NCI-H2196 (cell line): ENCODE data around the gene MTO1.
"Not testable (repeated sequence)": the region's sequence is repeated elsewhere in the genome, so short reads cannot be mapped to it uniquely, and the experiment has no call there.

ENCODE experiments used
- DNase-seq: peaks from one replicate; lab custom pipeline; 2025; ENCODE audit not compliant: unreplicated experiment; lab: John Stamatoyannopoulos, UW

MTO1 gene

DNA sequence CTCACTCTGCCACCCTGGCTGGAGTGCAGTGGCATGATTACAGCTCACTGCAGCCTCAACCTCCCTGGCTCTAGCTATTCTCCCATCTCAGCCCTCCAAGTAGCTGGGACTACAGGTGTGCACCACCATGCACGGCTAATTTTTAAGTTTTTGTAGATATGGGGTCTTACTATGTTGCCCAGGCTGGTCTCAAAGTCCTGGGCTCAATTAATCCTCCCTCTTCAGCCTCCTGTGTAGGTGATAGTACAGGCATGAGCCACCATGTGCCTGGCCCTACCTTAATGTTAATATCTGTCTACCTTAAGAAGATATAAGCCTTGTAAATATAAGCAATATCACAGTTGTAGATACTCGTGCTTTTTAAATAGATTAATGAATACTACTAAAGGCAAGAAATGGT is 42.6 kb downstream of the MTO1 start:
- DNase-seq = no peak

DNA sequence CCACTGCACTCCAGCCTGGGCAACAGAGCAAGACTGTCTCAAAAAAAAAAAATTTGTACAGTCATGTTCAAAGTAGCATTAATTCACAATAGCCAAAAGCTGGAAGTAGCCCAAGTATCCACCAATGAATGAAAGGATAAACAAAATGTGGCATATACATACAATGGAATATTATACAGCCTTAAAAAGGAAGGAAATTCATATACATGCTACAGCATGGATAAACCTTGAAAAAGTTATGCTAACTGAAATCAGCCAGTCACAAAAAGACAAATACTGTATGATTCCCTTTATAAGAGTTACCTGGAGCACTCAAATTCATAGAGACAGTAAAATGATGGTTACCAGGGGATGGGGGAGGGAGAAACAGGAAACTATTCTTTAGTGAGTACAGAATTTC is 43.6 kb downstream of the MTO1 start:
- DNase-seq = no peak

DNA sequence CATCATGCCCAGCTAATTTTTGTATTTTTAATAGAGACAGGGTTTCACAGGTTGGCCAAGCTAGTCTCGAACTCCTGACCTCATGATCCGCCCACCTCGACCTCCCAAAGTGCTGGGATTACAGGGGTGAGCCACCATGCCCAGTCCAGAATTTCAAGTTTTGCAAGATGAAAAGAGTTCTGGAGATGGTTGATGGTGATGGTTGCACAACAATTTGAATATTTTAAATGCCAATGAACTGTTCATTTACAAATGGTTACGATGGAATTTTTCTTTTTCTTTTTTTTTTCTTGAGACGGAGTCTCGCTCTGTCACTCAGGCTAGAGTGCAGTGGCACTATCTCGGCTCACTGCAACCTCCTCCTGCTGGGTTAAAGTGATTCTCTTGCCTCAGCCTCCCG is 44.2 kb downstream of the MTO1 start:
- not testable (repeated sequence) for DNase-seq

DNA sequence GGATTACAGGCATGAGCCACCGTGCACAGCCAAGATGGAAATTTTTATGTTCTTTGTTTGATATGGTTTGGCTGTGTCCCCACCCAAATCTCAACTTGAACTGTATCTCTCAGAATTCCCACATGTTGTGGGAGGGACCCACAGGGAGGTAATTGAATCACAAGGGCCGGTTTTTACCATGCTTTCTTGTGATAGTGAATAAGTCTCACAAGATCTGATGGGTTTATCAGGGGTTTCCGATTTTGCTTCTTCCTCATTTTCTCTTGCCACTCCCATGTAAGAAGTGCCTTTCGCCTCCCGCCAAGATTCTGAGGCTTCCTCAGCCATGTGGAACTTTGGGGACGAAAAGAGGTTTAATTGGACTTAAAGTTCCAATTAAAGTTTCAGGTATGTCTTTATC is 44.7 kb downstream of the MTO1 start:
- DNase-seq = no peak

DNA sequence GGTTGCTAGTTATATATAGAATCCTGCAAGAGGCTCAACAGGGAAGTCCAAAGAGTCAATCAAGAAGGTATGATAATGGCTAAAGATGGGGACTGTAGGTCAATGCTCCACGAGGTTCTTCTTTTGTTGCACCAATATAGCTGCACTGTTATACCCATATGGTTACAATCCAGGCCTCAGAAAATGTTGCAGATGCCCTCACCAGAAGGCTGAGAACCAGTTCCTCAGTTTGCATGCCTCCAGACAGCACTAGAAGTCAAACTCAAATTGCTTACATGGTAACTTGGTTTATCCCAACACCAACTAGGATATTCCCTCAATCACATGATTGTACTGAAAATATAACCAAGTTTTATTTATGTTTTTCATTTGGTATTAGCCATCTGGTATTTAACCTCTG is 47.2 kb downstream of the MTO1 start:
- DNase-seq = no peak

DNA sequence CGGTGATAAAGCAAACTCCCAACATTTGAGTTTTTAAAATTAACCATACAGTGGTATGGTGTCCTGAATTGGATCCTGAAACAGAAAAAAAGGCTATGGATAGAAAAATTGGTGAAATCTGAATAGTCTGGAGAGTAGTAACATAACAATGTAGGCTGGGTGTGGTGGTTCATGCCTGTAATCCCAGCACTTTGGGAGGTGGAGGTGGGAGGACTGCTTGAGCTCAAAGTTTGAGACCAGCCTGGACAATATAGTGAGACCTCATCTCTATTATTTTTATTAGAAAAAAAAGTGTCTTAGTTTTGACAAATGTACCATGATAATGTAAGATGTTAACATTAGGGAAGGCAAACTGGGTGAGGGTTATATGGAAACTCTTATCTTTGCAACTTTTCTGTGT is 48.3 kb downstream of the MTO1 start:
- no peak for DNase-seq

DNA sequence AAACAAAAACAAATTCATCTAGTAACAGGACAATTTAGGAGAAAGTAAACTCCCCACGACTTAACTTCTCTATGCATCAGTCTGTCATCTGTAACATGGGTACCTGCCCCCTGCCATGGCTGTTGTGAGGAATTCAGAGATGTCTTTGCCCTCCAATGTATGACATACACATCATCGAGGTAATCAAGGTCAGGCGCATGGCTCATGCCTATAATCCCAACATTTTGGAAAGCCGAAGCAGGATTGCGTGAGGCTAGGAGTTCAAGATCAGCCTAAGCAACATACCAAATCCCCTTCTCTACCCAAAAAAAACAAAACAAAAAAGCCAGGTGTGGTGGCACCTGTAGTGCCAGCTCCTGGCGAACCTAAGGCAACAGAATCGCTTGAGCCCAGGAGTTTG is 50.3 kb downstream of the MTO1 start:
- DNase-seq = no peak

DNA sequence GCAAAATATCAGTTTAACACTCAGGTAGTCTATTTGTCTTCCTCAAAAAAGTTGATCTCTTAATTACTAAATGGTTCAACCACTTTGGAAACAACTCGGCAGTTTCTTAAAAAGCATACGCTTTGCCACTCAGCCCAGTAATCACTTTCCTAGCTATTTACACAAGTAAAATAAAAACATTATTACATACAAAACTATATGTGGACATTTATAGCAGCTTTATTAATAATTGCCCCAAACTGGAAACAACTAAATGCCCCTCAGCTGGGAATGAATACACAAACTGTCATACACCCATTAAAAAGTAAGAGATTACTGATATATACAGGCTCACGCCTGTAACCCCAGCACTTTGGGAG is 51.9 kb downstream of the MTO1 start:
- DNase-seq = no peak

DNA sequence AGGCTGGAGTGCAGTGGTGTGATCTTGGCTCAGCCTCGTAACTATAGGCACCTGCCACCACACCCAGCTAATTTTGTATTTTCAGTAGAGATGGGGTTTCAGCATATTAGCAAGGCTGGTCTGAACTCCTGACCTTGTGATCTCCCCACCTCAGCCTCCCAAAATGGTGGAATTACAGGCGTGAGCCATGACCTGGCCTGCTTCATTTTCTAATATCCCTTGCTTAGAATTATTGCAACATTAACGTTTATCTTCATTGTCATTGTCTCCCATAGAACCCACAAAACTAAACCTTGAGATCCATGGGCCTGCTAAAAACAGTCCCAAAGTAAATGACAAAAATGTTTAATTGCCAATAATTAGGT is 53.2 kb downstream of the MTO1 start:
- no peak for DNase-seq

DNA sequence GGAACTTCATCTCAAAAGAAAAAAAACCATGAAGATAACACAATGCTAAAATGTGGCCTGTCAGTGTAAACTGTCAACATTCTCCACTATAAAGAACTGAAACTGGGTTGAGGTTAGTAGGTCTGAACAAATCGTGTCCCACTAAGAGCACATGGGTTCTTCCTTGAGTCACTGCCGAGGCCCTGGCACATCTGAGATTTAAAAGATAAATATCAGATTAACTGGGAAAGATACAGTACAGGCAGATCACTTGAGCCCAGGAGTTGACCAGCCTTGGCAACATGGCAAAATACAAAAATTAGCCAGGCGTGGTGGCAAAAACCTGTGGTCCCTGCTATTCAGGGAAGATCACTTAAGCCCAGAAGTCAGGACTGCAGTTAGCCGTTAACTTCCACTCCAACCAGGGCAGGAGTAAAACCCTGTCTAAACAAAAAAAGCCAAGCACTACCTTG is 53.7 kb downstream of the MTO1 start:
- no peak for DNase-seq

DNA sequence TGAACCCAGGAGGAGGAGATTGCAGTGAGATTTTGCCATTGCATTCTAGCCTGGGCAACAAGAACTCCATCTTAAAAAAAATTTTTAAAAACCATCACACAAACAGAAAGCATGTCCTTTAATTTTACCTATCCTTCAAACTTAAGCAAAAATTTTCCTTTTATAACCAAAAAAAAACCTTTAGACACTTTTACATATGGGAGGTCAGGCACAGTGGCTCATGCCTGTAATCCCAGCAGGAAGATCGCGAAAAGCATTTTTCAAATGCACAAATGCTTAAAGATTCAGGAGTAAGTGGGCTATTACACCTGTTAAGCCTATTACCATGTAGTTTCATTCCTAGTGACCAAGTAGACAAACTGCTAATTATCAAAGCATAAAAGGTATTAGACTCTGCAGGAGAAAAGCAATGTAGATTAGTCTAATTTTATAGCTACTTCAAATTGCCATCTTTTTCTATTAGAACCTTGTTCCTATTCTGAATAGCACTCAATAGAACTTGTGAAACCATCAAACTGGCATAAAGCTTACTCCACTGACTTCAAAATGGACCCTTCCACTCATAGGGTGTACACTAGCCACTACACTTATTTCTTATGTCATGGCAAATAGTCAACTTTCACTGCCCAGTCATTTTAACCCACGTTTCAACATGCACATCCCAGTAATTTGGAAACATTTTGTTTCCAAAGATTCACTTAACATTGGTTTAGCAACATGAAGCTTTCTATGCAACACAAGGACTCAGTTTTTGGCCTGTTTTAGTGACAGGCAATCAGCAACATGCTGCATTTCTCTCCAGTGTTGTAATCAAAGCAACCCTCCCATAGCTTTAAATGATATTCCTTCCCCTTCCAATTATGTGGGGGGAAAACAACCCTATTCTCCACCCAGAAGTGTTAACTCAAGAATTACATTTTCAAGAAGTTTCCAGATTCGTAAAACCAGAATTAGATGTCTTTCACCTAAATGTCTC is 55.3 kb downstream of the MTO1 start:
- no peak for DNase-seq

DNA sequence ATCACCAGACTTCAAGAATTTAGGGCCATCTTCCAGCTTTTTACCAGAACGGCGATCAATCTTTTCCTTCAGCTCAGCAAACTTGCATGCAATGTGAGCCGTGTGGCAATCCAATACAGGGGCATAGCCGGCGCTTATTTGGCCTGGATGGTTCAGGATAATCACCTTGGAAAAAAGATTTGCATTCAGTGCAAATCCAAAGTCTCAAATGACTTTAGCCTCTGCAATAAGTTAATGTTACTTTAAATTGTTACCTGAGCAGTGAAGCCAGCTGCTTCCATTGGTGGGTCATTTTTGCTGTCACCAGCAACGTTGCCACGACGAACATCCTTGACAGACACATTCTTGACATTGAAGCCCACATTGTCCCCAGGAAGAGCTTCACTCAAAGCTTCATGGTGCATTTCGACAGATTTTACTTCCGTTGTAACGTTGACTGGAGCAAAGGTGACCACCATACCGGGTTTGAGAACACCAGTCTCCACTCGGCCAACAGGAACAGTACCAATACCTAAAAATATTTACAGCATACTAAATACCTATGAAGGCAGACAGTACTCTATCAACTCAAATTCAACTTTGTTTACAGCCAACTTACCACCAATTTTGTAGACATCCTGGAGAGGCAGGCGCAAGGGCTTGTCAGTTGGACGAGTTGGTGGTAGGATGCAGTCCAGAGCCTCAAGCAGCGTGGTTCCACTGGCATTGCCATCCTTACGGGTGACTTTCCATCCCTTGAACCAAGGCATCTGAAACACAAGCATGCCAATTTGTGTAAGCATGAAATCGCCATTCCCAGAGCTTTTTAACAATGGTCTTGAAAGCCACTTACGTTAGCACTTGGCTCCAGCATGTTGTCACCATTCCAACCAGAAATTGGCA is 56.8 kb downstream of the MTO1 start:
- DNase-seq = peak; percentile 5

DNA sequence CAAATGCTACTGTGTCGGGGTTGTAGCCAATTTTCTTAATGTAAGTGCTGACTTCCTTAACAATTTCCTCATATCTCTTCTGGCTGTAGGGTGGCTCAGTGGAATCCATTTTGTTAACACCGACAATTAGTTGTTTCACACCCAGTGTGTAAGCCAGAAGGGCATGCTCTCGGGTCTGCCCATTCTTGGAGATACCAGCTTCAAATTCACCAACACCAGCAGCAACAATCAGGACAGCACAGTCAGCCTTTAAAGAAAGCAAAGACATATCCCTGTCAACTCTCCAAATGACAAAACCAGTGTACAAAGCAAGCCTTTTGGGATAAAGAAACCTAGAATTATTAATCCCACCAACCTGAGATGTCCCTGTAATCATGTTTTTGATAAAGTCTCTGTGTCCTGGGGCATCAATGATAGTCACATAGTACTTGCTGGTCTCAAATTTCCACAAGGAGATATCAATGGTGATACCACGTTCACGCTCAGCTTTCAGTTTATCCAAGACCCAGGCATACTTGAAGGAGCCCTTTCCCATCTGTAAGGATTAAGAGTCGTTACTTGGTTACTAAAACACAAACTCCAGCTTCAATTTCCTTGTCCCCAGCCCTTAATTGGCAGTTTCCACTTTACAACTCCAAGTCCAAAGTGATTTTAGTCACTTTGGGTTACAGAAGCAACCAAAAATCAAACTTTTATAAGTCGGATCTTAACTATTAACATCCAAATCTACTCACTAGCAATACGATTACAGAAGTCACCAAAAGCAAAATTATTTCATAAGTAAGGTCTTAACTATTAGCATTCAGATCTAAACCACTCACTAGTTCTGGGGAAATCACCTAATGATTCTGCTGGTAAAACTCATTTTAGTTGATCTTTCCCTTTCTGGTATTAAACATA is 57.7 kb downstream of the MTO1 start:
- not testable (repeated sequence) for DNase-seq

DNA sequence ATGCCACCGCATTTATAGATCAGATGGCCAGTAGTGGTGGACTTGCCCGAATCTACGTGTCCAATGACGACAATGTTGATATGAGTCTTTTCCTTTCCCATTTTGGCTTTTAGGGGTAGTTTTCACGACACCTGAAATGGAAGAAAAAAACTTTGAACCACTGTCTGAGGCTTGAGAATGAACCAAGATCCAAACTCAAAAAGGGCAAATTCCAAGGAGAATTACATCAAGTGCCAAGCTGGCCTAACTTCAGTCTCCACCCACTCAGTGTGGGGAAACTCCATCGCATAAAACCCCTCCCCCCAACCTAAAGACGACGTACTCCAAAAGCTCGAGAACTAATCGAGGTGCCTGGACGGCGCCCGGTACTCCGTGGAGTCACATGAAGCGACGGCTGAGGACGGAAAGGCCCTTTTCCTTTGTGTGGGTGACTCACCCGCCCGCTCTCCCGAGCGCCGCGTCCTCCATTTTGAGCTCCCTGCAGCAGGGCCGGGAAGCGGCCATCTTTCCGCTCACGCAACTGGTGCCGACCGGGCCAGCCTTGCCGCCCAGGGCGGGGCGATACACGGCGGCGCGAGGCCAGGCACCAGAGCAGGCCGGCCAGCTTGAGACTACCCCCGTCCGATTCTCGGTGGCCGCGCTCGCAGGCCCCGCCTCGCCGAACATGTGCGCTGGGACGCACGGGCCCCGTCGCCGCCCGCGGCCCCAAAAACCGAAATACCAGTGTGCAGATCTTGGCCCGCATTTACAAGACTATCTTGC is 58.6 kb downstream of the MTO1 start:
- DNase-seq = peak; percentile 60

DNA sequence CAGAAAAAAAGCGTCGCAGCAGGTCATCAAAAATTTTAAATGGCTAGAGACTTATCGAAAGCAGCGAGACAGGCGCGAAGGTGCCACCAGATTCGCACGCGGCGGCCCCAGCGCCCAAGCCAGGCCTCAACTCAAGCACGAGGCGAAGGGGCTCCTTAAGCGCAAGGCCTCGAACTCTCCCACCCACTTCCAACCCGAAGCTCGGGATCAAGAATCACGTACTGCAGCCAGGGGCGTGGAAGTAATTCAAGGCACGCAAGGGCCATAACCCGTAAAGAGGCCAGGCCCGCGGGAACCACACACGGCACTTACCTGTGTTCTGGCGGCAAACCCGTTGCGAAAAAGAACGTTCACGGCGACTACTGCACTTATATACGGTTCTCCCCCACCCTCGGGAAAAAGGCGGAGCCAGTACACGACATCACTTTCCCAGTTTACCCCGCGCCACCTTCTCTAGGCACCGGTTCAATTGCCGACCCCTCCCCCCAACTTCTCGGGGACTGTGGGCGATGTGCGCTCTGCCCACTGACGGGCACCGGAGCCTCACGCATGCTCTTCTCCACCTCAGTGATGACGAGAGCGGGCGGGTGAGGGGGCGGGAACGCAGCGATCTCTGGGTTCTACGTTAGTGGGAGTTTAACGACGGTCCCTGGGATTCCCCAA is 59.3 kb downstream of the MTO1 start, which contains the start of gene EEF1A1:
TSS of gene EEF1A1 (minus strand) at position 345 of the 663 bp plus-strand sequence. CDS start 1,006 bp downstream, outside the sequence.
- peak; percentile 99 for DNase-seq

DNA sequence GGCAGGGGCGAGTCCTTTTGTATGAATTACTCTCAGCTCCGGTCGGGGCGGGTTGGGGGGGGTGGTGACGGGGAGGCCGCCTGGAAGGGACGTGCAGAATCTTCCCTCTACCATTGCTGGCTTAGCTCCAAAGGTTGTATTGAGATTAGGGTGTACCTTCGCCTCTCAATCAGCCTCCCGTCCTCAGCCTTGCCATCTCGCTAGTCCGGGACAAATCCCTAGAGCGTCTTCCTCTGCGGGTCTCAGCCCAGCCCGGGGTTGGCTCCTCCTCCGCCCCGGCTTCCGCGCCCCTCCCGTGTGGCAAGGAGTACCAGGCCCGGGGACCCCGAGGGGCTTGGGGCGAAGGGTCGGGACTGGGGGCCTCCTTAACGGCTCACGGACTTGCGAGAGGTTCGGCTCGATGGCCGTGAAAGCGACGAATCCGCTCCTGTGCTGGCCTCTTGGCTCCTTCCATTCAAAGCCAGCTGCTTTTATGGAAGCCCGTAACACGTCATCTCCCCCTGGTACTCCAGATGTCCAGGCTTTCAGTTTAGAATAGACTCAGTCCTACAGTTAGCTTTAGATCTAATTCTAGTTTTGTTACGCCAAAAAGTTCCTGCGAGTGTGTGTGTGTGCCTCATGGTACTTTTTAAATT is 59.9 kb downstream of the MTO1 start:
- DNase-seq = peak; percentile 78

DNA sequence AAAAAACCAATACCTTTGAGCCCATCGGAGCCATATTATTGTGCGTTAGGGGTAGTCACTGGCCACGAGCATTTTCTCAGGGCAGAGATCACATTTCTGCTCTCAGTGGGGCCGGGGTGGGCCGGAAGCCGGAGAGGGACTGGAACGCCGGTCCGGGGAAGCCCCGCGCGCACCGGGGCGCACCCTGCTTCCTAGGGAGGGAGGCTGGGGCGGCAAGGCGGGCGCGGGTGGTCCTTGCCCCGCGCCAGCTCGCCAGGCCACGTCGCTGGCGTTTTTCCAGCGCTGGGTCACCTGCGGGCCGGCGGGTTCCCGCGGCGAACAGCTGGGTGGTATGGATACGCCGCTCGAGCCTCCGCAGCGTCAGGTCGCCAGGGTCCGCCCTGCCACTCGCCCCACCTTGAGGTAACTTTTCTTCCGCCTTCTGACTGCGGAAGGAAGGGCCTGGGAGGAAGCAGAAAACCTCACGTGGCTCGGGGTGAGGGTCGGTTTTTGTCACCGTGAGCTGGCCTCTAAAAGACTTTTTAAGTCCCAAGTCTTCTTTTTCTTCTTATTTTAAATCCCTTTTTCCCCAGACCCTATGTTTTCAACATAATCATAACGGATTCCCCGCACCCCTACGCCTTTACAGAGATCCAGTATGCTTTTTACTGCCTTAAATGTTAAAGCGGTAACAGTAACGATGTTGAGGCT is 62.0 kb downstream of the MTO1 start:
- no peak for DNase-seq

DNA sequence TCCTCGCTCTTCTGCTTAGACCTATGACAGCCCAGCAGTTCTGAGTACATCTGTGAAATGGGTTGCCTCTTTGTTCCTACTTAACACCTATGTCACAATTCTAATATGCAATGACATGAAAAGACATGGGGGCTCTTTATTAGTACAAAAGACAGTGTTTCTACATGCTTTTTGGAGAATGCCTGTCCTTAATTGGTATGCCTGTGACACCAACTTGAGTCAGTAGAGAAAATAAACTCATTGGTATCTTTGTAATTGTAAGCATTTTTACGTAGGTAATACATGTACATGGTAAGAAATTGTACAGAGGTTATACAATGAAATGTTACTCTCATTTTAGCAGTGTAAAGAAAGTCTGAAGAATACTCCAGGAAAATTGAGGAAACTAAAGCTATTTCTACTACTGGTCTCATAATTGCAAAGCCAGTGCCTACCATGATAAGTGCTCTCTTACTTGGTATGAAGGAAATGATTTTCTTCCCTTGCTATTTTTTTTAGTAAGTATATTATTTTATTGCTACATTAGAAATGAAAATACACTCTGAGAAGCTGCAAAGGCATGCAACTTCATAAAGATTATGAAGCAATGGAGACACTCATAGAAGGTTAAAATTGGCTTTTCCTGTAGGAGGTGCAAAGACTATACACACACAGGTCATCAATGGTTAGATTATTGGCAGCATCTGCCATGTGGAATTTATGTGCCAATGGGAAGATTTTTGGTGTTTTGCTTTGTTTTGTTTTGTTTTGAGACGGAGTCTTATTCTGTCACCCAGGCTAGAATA is 64.2 kb downstream of the MTO1 start:
- DNase-seq = no peak
